Posterior cingulate gyrus (tissue), 11 donors: Measurements from ENCODE around the gene ENGASE.
A peak's percentile ranks its signal among the peaks of the same experiment; 100 is the strongest.
"Not testable (repeated sequence)": the region's sequence is repeated elsewhere in the genome, so short reads cannot be mapped to it uniquely, and the experiment has no call there.

ENCODE experiments used
- DNase-seq, 10 donors: peaks; one replicate each; pipeline versions ENCODE4 v3.0.0 to v3.0.0-alpha.2; 2020 to 2021; ENCODE audit warnings: mixed read lengths in 3 of 10
- intact Hi-C: fragments of 100-400 bp; cut with DNase I; formaldehyde crosslinking; loops from one replicate; pipeline ENCODE4 v1.15.1; 2023

ENGASE gene

GRCh38 chr17:79074121-79074648 is 439 bp upstream of the ENGASE start:
- intact Hi-C loops, result not testable (repeated sequence)
- peak in 2 of 10 donors; percentile 41 to 70 for DNase-seq

GRCh38 chr17:79075446-79075750 is 774 bp downstream of the ENGASE start:
- intact Hi-C loops, result no loop called here
- DNase-seq, result no peak

GRCh38 chr17:79075861-79076406 is 1.3 kb downstream of the ENGASE start:
- intact Hi-C loops, result no loop called here

DNA sequence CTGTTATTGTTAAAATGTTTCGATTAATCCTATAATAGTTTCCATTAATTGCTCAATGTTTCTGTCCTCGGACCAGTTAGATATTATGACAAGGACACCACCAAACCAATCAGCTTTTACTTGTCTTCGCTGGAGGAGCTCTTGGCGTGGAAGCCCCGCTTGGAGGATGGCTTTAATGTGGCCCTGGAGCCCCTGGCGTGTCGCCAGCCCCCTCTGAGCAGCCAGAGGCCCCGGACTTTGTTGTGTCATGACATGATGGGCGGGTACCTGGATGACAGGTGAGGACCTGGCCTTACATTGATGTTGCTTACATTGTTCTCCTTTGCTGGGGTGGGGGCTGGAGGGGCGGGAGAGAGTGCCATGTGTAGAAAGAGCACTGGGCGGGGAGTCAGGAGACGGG is 3.0 kb downstream of the ENGASE start:
- intact Hi-C loops, result no loop called here
- DNase-seq, result peak in 3 of 10 donors; percentile 64 to 80 (median 66)

More at GRCh38 chr17:79075861-79076406, 1.3 kb downstream of the ENGASE start:
- peak in 2 of 10 donors; percentile 19 to 48 for DNase-seq

DNA sequence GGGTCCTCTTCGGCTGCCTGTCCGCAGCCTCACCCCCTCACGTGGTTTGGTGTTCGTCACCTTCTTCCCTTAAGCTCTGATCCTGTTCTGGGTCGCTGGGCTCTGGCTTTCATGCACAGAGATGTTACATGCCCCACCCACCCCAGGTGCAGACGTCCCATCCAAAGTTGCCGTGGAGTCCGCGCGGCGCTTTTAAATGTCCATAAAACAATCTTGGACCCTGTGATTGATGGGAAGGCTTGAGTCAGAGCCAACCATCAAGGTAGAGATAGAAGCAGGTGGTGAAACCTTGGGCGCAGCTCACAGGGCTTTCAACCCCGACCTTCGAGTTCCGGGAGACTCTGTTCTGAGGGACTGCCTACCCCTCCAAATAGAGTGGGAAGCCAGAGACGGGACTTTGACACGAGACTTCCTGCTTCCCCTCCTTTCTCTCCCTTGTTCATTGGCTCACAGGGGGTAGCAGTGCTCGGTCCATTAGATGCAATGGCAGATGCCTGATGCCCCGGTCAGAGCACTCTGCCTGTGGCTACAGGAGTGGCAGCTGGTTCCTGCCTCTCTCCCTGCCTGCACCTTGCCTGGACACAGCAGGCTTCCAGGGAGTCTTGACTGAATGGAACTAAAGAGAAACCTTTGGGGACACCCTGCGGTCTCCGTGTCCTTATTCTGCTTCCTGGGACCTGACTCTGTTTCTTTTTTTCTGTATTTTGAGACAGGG is 4.0 kb downstream of the ENGASE start:
- intact Hi-C loops, result no loop called here
- peak in 3 of 10 donors; percentile 17 to 62 (median 30) for DNase-seq

- peak in 4 of 10 donors; percentile 20 to 79 (median 70) for DNase-seq
- intact Hi-C loops, result no loop called here
Observed at GRCh38 chr17:79079421-79080200, 5.0 kb downstream of the ENGASE start.

- intact Hi-C loops, result no loop called here
- DNase-seq, result peak in 7 of 10 donors; percentile 38 to 91 (median 63)
Observed at GRCh38 chr17:79080349-79080748, 5.7 kb downstream of the ENGASE start.

DNA sequence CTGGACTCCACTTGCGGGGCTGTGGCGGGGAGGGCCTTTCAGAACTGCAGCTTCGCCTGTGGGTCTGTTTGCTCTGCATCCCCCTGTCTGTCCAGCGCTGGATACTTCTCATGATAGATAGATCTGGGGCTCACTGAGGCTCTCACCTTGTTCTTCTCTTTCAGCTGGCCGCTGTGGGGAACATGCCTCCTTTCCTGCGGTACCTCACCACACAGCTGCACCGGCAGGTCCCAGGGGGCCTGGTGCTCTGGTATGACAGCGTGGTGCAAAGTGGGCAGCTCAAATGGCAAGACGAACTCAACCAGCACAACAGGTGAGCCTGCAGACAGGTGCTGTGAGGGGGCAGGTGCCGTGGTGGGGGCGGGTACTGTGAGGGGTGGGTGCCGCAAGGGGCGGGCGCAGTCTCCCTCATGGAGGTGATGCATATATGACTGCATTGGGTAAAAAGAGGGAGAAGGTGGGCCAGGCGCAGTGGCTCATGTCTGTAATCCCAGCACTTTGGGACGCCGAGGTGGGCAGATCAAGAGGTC is 6.2 kb downstream of the ENGASE start:
- intact Hi-C loops, result no loop called here
- peak in 1 of 10 donors; percentile 58 for DNase-seq

GRCh38 chr17:79081571-79082276 is 7.1 kb downstream of the ENGASE start:
- DNase-seq, result peak in 3 of 10 donors; percentile 64 to 76 (median 69)

DNA sequence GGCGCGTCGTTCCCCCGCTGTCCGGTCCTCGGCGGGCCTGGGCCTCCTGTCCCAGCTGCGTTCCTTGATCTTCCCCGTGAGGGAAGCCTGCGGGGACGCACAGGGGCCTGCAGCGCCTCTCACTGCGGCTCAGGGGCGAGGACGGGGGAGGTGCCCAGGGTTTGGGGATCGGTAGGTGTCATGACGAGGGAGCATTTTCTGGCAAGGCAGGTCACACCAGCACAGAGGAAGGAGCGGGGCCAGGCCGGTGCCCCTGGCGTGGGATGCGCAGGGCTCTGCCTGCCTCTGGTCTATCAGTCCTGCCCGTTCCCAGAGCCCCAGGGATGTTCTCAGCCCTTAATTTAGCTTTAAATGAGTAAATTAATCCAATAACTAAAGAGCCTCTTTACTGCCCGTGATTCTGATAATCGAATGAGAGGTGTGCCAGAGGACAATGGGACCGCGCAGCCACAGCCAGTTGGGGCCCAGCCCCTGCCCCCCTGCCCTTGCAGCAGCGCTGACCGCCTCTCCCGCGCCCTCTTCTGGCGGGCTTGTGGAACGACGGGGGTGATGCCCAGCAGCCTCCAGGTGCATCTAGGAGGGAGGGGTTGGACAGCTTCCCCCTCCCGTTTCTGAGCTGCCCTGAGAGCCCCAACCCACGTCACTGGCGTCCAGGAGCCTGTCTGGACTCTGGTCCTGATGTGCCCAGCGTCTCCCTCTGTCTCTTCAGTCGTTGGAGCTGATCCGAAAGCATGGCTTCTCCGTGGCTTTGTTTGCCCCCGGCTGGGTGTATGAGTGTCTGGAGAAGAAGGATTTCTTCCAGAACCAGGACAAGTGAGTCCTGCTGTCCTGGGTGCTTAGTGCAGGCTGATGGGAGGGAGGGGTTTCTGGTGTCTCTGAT is 7.9 kb downstream of the ENGASE start:
- DNase-seq, result peak in 7 of 10 donors; percentile 38 to 93 (median 56)
- intact Hi-C loops, result no loop called here

More at GRCh38 chr17:79081571-79082276, 7.1 kb downstream of the ENGASE start:
- intact Hi-C loops, result no loop called here

DNA sequence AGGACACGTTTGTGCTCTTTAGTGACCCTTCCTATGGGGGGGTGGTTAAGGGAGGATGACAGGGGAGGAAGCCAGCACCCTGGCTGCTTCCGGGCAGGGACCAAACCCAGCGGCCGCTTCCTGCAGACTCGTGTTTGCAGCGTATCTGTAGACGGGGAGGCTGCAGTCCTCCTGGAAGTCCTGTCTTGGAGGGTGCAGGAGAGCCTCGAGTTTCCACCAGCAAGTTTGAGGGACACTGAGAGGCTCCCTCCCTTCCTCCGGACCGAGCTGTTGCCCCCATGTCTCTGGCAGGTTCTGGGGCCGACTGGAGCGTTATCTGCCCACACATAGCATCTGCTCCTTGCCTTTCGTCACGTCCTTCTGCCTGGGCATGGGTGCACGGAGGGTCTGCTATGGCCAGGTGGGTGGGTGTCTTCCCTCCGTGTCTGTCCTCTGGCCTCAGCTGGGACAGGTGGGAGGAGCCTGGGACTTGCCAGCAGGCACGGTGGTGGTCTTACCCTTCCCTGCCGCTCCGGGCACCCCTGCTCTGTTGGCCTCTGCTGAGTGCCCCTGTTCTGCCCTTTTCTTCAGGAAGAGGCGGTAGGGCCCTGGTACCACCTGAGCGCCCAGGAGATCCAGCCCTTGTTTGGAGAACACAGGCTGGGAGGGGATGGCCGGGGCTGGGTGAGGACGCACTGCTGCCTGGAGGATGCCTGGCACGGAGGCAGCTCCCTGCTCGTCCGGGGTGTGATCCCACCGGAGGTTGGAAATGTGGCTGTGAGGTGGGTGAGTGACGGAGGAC is 8.8 kb downstream of the ENGASE start:
- DNase-seq, result peak in 2 of 10 donors; percentile 63 to 82
- intact Hi-C loops, result no loop called here

GRCh38 chr17:79084291-79085153 is 9.9 kb downstream of the ENGASE start:
- intact Hi-C loops, result no loop called here
- DNase-seq, result peak in 2 of 10 donors; percentile 67 to 71

DNA sequence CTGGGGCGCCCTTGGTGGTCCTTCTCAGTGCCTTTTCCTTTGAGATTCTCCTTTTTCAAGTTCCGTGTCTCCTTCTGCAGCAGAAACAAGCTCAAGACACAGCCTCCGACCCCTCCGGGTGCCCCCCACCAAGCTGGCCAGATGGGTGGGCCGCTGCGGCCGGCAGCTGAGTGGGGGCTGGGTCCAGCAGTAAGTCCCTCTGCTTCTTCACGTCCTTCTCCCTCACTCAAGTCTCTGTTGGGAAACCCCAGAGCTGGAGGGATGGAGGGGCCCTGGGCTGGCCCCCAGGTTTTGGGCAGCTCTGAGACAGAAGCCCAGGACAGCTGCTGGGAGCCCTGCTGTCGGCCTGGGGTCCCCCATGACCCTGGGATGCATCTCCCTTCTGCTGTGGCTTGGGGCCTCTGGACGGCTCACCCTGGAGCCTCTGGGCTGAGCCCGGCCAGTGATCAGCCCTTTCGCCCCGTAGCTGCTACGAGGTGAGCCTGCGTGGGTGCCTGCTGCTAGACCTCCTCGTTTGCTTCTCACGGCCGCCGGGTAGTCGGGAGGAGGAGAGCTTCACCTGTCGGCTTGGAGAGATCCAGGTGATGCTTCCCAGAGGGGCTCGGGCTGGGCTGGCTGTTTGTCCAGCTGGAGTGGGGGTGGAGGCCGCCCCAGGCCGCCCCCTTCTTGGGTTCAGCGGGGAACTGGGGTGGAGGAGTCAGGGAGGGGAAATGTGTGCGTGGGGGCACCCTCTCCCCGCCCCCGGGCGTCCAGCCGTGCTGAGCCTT is 10.7 kb downstream of the ENGASE start:
- intact Hi-C loops, result no loop called here
- DNase-seq, result peak in 2 of 10 donors; percentile 55 to 77

DNA sequence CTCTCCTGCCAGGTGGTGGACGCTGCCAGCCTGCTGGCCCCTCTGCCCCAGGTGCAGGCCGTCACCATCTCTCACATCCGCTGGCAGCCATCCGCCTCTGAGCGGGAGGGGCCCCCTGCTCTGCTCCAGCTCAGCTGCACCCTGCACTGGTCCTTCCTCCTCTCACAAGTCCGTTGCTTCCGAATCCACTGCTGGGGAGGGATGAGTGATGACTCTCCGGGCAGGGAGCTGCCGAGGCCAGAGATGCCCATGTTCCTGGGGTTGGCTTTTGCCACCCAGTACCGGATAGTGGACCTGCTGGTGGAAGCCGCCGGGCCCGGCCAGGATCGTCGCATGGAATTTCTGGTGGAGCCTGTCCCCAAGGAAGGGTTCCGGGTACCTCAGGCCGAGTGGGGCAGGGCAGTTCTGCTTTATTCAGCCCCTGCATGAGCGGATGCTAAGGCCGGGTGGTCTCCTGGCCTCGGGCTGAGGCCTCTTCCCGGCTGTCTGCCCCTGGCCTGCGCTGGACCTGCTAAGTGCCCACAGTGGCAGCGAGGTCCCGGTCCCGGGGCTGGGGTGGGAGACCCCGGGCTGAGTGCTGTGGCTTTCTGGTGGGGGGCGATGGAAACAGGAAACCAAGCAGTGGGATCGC is 11.4 kb downstream of the ENGASE start:
- DNase-seq, result peak in 2 of 10 donors; percentile 77 to 88
- intact Hi-C loops, result no loop called here

DNA sequence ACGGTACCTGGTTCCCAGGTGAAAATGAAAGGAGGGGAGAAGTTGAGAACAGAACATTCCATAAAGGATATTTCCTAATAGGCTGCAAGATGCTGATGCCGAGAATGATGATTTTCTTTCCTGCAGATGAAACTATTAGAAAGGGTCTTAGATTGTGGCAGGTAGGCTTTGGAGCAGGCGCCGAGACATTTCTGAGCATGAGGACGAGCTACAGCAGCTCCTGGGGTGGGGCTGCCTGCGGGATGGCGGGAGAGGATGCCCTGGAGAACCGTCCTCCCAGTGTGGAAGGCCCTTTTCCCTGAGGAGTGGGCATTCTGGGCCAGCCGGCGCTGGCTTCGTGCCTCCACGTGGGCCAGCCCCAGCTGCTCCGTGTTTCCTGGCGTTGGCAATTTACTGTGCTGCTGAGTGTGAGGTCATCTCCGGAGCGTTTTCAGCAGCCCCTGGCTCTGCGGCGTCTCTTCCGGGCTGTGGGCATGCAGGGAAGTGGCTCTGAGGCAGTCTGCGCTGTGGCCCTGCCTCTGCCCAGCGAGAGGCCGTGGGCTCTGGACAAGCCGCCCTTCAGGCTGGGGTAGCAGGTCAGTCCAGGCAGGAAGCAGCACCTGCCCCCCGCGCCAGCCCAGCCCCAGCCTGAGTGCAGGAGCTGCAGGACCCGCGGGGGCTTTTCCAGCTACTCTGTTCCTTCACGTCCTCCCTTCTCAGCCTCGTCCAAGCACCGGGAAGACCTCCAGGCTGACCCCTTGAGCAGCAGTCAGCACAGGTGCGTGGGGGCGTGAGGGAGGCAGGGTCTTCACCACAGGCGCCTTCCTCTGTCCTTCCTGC is 12.2 kb downstream of the ENGASE start:
- peak in 2 of 10 donors; percentile 85 to 89 for DNase-seq
- intact Hi-C loops, result loop anchor here (1.0 kb wide), 1 partner anchor 306 kb away; no protein-coding TSS in a partner anchor
